HEK293 (cell line): Measurements from ENCODE around the gene ELOVL4.
A peak's percentile ranks its signal among the peaks of the same experiment; 100 is the strongest.

Source experiments
- BCL11B ChIP-seq: fragments of 450-650 bp; formaldehyde crosslinking; IDR thresholded peaks from 2 replicates; pipeline ENCODE4 v1.5.1; 2016; ENCODE audit warnings: low read depth, missing biosample characterization, missing genetic modification characterization
- ELK4 ChIP-seq: IDR thresholded peaks from 2 replicates; pipeline ENCODE4 v1.6.1; 2011; ENCODE audit warnings: mild to moderate bottlenecking, low read depth, low read length, borderline replicate concordance
- GLI4 ChIP-seq: fragments of 450-650 bp; formaldehyde crosslinking; IDR thresholded peaks from 2 replicates; pipeline ENCODE4 v1.5.1; 2016; ENCODE audit warnings: missing biosample characterization, missing genetic modification characterization
- GLIS1 ChIP-seq: fragments of 450-650 bp; formaldehyde crosslinking; IDR thresholded peaks from 2 replicates; pipeline ENCODE4 v1.5.1; 2016; ENCODE audit warnings: missing biosample characterization, missing genetic modification characterization
- GLIS2 ChIP-seq: fragments of 450-650 bp; formaldehyde crosslinking; IDR thresholded peaks from 2 replicates; pipeline ENCODE4 v1.5.1; 2016; ENCODE audit warnings: missing biosample characterization, missing genetic modification characterization
- KLF8 ChIP-seq: fragments of 450-650 bp; formaldehyde crosslinking; IDR thresholded peaks from 2 replicates; pipeline ENCODE4 v1.5.1; 2016; ENCODE audit warnings: missing biosample characterization, missing genetic modification characterization
- MZF1 ChIP-seq: fragments of 450-650 bp; formaldehyde crosslinking; IDR thresholded peaks from 2 replicates; pipeline ENCODE4 v1.5.1; 2017; ENCODE audit warnings: missing biosample characterization, missing genetic modification characterization, borderline replicate concordance
- SCRT2 ChIP-seq: fragments of 450-650 bp; formaldehyde crosslinking; IDR thresholded peaks from 2 replicates; pipeline ENCODE4 v1.5.1; 2016; ENCODE audit warnings: missing biosample characterization, missing genetic modification characterization
- SETDB1 ChIP-seq: IDR thresholded peaks from one replicate; pipeline ENCODE4 v1.6.1; 2017; ENCODE audit warnings: mild to moderate bottlenecking, low read length, moderate library complexity, mixed read lengths; ENCODE audit not compliant: insufficient read length
- SP3 ChIP-seq: fragments of 450-650 bp; formaldehyde crosslinking; IDR thresholded peaks from 2 replicates; pipeline ENCODE4 v1.5.1; 2016; ENCODE audit warnings: missing biosample characterization, missing genetic modification characterization
- SP7 ChIP-seq: fragments of 450-650 bp; formaldehyde crosslinking; IDR thresholded peaks from 2 replicates; pipeline ENCODE4 v1.5.1; 2016; ENCODE audit warnings: missing biosample characterization, missing genetic modification characterization
- WT1 ChIP-seq: fragments of 450-650 bp; formaldehyde crosslinking; IDR thresholded peaks from 2 replicates; pipeline ENCODE4 v1.5.1; 2016; ENCODE audit warnings: missing biosample characterization, missing genetic modification characterization
- YY1 ChIP-seq: fragments of 450-650 bp; formaldehyde crosslinking; IDR thresholded peaks from 2 replicates; pipeline ENCODE4 v1.5.1; 2018; ENCODE audit warnings: missing biosample characterization, missing genetic modification characterization
- YY2 ChIP-seq: fragments of 450-650 bp; formaldehyde crosslinking; IDR thresholded peaks from 2 replicates; pipeline ENCODE4 v1.5.1; 2016; ENCODE audit warnings: missing biosample characterization, missing genetic modification characterization
- ZBTB17 ChIP-seq: fragments of 450-650 bp; formaldehyde crosslinking; IDR thresholded peaks from 2 replicates; pipeline ENCODE4 v1.5.1; 2016; ENCODE audit warnings: missing biosample characterization, missing genetic modification characterization
- ZBTB8A ChIP-seq: fragments of 450-650 bp; formaldehyde crosslinking; IDR thresholded peaks from 2 replicates; pipeline ENCODE4 v1.5.1; 2016; ENCODE audit warnings: missing biosample characterization, missing genetic modification characterization
- ZFP37 ChIP-seq: fragments of 450-650 bp; formaldehyde crosslinking; IDR thresholded peaks from 2 replicates; pipeline ENCODE4 v1.5.1; 2016; ENCODE audit warnings: missing biosample characterization, missing genetic modification characterization
- ZNF121 ChIP-seq: fragments of 450-650 bp; formaldehyde crosslinking; IDR thresholded peaks from 2 replicates; pipeline ENCODE4 v1.5.1; 2016; ENCODE audit warnings: missing biosample characterization, missing genetic modification characterization
- ZNF16 ChIP-seq: fragments of 450-650 bp; formaldehyde crosslinking; IDR thresholded peaks from 2 replicates; pipeline ENCODE4 v1.5.1; 2016; ENCODE audit warnings: low read depth, missing biosample characterization, missing genetic modification characterization
- ZNF19 ChIP-seq: fragments of 450-650 bp; formaldehyde crosslinking; IDR thresholded peaks from 2 replicates; pipeline ENCODE4; 2016; ENCODE audit warnings: missing biosample characterization, missing genetic modification characterization, low read depth
- ZNF221 ChIP-seq: fragments of 450-650 bp; formaldehyde crosslinking; IDR thresholded peaks from 2 replicates; pipeline ENCODE4 v1.5.1; 2017; ENCODE audit warnings: missing biosample characterization, missing genetic modification characterization, borderline replicate concordance
- ZNF311 ChIP-seq: fragments of 450-650 bp; formaldehyde crosslinking; IDR thresholded peaks from 2 replicates; pipeline ENCODE4 v1.5.1; 2017; ENCODE audit warnings: missing biosample characterization, missing genetic modification characterization, borderline replicate concordance
- ZNF398 ChIP-seq: fragments of 450-650 bp; formaldehyde crosslinking; IDR thresholded peaks from 2 replicates; pipeline ENCODE4 v1.5.1; 2017; ENCODE audit warnings: missing biosample characterization, missing genetic modification characterization
- ZNF449 ChIP-seq: fragments of 450-650 bp; formaldehyde crosslinking; IDR thresholded peaks from 2 replicates; pipeline ENCODE4 v1.5.1; 2017; ENCODE audit warnings: missing biosample characterization, mild to moderate bottlenecking, missing genetic modification characterization, moderate library complexity
- ZNF501 ChIP-seq: fragments of 450-650 bp; formaldehyde crosslinking; IDR thresholded peaks from 2 replicates; pipeline ENCODE4 v1.5.1; 2016; ENCODE audit warnings: missing biosample characterization, missing genetic modification characterization
- ZNF654 ChIP-seq: fragments of 450-650 bp; formaldehyde crosslinking; IDR thresholded peaks from 2 replicates; pipeline ENCODE4 v1.5.1; 2016; ENCODE audit warnings: low read depth, missing biosample characterization, missing genetic modification characterization
- ZNF660 ChIP-seq: fragments of 450-650 bp; IDR thresholded peaks from 2 replicates; pipeline ENCODE4 v1.5.1; 2018; ENCODE audit warnings: missing biosample characterization, mild to moderate bottlenecking, missing genetic modification characterization
- ZSCAN23 ChIP-seq: fragments of 450-650 bp; formaldehyde crosslinking; IDR thresholded peaks from 2 replicates; pipeline ENCODE4 v1.5.1; 2016; ENCODE audit warnings: missing biosample characterization, missing genetic modification characterization
- ZXDB ChIP-seq: fragments of 450-650 bp; formaldehyde crosslinking; IDR thresholded peaks from 2 replicates; pipeline ENCODE4 v1.5.1; 2016; ENCODE audit warnings: missing biosample characterization, missing genetic modification characterization
- TF ChIP-seq, protein P1 (sequence below): fragments of 450-650 bp; formaldehyde crosslinking; IDR thresholded peaks from 2 replicates; pipeline ENCODE4 v1.5.1; 2016; ENCODE audit warnings: missing biosample characterization, missing genetic modification characterization
- TF ChIP-seq, protein P2 (sequence below): fragments of 450-650 bp; formaldehyde crosslinking; IDR thresholded peaks from 2 replicates; pipeline ENCODE4 v1.5.1; 2016; ENCODE audit warnings: missing biosample characterization, missing genetic modification characterization
- TF ChIP-seq, protein P3 (sequence below): fragments of 450-650 bp; formaldehyde crosslinking; IDR thresholded peaks from 2 replicates; pipeline ENCODE4 v1.5.1; 2016; ENCODE audit warnings: missing biosample characterization, missing genetic modification characterization, low read depth
- TF ChIP-seq, protein P4 (sequence below): fragments of 450-650 bp; formaldehyde crosslinking; IDR thresholded peaks from 2 replicates; pipeline ENCODE4 v1.5.1; 2016; ENCODE audit warnings: missing biosample characterization, missing genetic modification characterization

The ELOVL4 gene

GRCh38 chr6:79949233-79949632, 1.9 kb upstream of the ELOVL4 start (continued):
- TF ChIP-seq ZNF449 (tag by site-specific recombination) (no peak), MZF1 (no peak), ZNF398 (tag by site-specific recombination) (no peak), SETDB1 (peak; percentile 67), GLI4 (tag by site-specific recombination) (no peak), ZNF654 (tag by site-specific recombination) (peak; percentile 65), YY1 (tag by site-specific recombination) (peak; percentile 66), SP3 (tag by site-specific recombination) (0 out of 2 replicates have a peak, but pooled peaks have one; percentile 18), ZNF221 (tag by site-specific recombination) (no peak), ZNF311 (tag by site-specific recombination) (no peak), ZBTB17 (peak; percentile 31; the same call in 1 of the 2 replicates), KLF8 (tag by site-specific recombination) (no peak), GLIS1 (tag by site-specific recombination) (no peak), ZNF501 (tag by site-specific recombination) (peak; percentile 37; the same call in 1 of the 2 replicates), YY2 (0 out of 2 replicates have a peak, but pooled peaks have one; percentile 32), ELK4 (no peak), ZFP37 (tag by site-specific recombination) (peak; percentile 40; the same call in 1 of the 2 replicates), ZNF19 (tag by site-specific recombination) (no peak), ZBTB8A (no peak), WT1 (no peak), ZNF16 (tag by site-specific recombination) (no peak), SCRT2 (tag by site-specific recombination) (peak; percentile 95), ZSCAN23 (tag by site-specific recombination) (no peak), ZNF660 (tag by site-specific recombination) (peak; percentile 58; the same call in 1 of the 2 replicates), GLIS2 (no peak), SP7 (peak; percentile 38; the same call in 1 of the 2 replicates), BCL11B (tag by site-specific recombination) (no peak), ZNF121 (tag by site-specific recombination) (no peak), ZXDB (tag by site-specific recombination) (peak; percentile 41; the same call in 1 of the 2 replicates)
- TF ChIP-seq, protein P1, sequence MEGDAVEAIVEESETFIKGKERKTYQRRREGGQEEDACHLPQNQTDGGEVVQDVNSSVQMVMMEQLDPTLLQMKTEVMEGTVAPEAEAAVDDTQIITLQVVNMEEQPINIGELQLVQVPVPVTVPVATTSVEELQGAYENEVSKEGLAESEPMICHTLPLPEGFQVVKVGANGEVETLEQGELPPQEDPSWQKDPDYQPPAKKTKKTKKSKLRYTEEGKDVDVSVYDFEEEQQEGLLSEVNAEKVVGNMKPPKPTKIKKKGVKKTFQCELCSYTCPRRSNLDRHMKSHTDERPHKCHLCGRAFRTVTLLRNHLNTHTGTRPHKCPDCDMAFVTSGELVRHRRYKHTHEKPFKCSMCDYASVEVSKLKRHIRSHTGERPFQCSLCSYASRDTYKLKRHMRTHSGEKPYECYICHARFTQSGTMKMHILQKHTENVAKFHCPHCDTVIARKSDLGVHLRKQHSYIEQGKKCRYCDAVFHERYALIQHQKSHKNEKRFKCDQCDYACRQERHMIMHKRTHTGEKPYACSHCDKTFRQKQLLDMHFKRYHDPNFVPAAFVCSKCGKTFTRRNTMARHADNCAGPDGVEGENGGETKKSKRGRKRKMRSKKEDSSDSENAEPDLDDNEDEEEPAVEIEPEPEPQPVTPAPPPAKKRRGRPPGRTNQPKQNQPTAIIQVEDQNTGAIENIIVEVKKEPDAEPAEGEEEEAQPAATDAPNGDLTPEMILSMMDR, result peak; percentile 58; the same call in 1 of the 2 replicates
- TF ChIP-seq, protein P2, sequence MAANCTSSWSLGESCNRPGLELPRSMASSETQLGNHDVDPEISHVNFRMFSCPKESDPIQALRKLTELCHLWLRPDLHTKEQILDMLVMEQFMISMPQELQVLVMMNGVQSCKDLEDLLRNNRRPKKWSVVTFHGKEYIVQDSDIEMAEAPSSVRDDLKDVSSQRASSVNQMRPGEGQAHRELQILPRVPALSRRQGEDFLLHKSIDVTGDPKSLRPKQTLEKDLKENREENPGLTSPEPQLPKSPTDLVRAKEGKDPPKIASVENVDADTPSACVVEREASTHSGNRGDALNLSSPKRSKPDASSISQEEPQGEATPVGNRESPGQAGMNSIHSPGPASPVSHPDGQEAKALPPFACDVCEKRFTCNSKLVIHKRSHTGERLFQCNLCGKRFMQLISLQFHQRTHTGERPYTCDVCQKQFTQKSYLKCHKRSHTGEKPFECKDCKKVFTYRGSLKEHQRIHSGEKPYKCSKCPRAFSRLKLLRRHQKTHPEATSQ (tag by site-specific recombination), result no peak
- TF ChIP-seq, protein P3, sequence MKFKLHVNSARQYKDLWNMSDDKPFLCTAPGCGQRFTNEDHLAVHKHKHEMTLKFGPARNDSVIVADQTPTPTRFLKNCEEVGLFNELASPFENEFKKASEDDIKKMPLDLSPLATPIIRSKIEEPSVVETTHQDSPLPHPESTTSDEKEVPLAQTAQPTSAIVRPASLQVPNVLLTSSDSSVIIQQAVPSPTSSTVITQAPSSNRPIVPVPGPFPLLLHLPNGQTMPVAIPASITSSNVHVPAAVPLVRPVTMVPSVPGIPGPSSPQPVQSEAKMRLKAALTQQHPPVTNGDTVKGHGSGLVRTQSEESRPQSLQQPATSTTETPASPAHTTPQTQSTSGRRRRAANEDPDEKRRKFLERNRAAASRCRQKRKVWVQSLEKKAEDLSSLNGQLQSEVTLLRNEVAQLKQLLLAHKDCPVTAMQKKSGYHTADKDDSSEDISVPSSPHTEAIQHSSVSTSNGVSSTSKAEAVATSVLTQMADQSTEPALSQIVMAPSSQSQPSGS, result no peak
- TF ChIP-seq, protein P4, sequence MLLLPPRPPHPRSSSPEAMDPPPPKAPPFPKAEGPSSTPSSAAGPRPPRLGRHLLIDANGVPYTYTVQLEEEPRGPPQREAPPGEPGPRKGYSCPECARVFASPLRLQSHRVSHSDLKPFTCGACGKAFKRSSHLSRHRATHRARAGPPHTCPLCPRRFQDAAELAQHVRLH (tag by site-specific recombination), result peak; percentile 61; the same call in 1 of the 2 replicates
